ENCODE results near the gene DLG2.
"Not testable (repeated sequence)": the region's sequence is repeated elsewhere in the genome, so short reads cannot be mapped to it uniquely, and the experiment has no call there.

DLG2 gene

GRCh38 chr11:85634747-85635146 lies 7.6 kb upstream of the DLG2 start:
- DNase-seq: no peak

GRCh38 chr11:85628771-85629341 lies 1.7 kb upstream of the DLG2 start:
- no peak for DNase-seq

- peak; percentile 90 for DNase-seq
Measured at GRCh38 chr11:85627998-85628770, 1.0 kb upstream of the DLG2 start, which contains the start of gene TMEM126B. TMEM126B (plus strand) TSS chr11:85628593; CDS start chr11:85628608, 15 bp downstream.

- DNase-seq: no peak
Measured at GRCh38 chr11:85626496-85626895, 648 bp downstream of the DLG2 start.

GRCh38 chr11:85620256-85620655 lies 6.9 kb downstream of the DLG2 start:
- DNase-seq: no peak

GRCh38 chr11:85619499-85619898 lies 7.6 kb downstream of the DLG2 start:
- DNase-seq: no peak

GRCh38 chr11:85611643-85612042 lies 15.5 kb downstream of the DLG2 start:
- DNase-seq: not testable (repeated sequence)

GRCh38 chr11:85609286-85609685 lies 17.9 kb downstream of the DLG2 start:
- DNase-seq: not testable (repeated sequence)

- DNase-seq: not testable (repeated sequence)
Measured at GRCh38 chr11:85608621-85609020, 18.5 kb downstream of the DLG2 start.

- not testable (repeated sequence) for DNase-seq
Measured at GRCh38 chr11:85606237-85606636, 20.9 kb downstream of the DLG2 start.

GRCh38 chr11:85603220-85603619 lies 23.9 kb downstream of the DLG2 start:
- DNase-seq: no peak

- no peak for DNase-seq
Measured at GRCh38 chr11:85602526-85603213, 24.5 kb downstream of the DLG2 start.

GRCh38 chr11:85599083-85599482 lies 28.1 kb downstream of the DLG2 start:
- no peak for DNase-seq

GRCh38 chr11:85596886-85597285 lies 30.3 kb downstream of the DLG2 start:
- DNase-seq: no peak

GRCh38 chr11:85595285-85595884 lies 31.8 kb downstream of the DLG2 start:
- DNase-seq: no peak

GRCh38 chr11:85590848-85591483 lies 36.2 kb downstream of the DLG2 start:
- no peak for DNase-seq

- no peak for DNase-seq
Measured at GRCh38 chr11:85589373-85589772, 37.8 kb downstream of the DLG2 start.

GRCh38 chr11:85582111-85582510 lies 45.0 kb downstream of the DLG2 start:
- DNase-seq: no peak

GRCh38 chr11:85575388-85575787 lies 51.8 kb downstream of the DLG2 start:
- DNase-seq: no peak

- no peak for DNase-seq
Measured at GRCh38 chr11:85572056-85572455, 55.1 kb downstream of the DLG2 start.

GRCh38 chr11:85569525-85569924 lies 57.6 kb downstream of the DLG2 start:
- DNase-seq: no peak

GRCh38 chr11:85558411-85558810 lies 68.7 kb downstream of the DLG2 start:
- no peak for DNase-seq

- DNase-seq: no peak
Measured at GRCh38 chr11:85551881-85552280, 75.3 kb downstream of the DLG2 start.
